Upper lobe of left lung (tissue), 6 donors: ENCODE results near the gene CSGALNACT2. TPM values are rescaled to one million over a fixed set of nuclear protein-coding genes. Genes with fewer than 3 reads are reported as not detected.

Experiments
- ATAC-seq, 2 donors: fragments of 200-7000 bp; cut with Tn5 transposase; one replicate each; pipeline ENCODE4 v1.9.1; 2022; ENCODE audit warnings: mild to moderate bottlenecking in 2 of 2, moderate library complexity in 2 of 2; ENCODE audit not compliant: low FRiP score in 2 of 2
- DNase-seq, 2 donors: peaks; one replicate each; pipeline ENCODE4 v3.0.0-alpha.2; 2019 to 2020
- H3K27ac ChIP-seq, 4 donors: fragments of 200-600 bp; sonication (generic); one replicate each; pipeline ENCODE4 v1.5.1; 2016 to 2019
- H3K27me3 ChIP-seq, 4 donors: fragments of 200-600 bp; sonication (generic); one replicate each; pipeline ENCODE4 v1.5.1; 2017 to 2019
- H3K36me3 ChIP-seq, 4 donors: fragments of 200-600 bp; sonication (generic); one replicate each; pipeline ENCODE4 v1.5.1; 2016 to 2019
- H3K4me1 ChIP-seq, 4 donors: fragments of 200-600 bp; sonication (generic); one replicate each; pipeline ENCODE4 v1.5.1; 2018 to 2019
- H3K4me3 ChIP-seq, 4 donors: fragments of 200-600 bp; sonication (generic); one replicate each; pipeline ENCODE4 v1.5.1; 2017 to 2019; ENCODE audit warnings: mild to moderate bottlenecking in 2 of 4, moderate library complexity in 1 of 4
- H3K9me3 ChIP-seq, 4 donors: fragments of 200-600 bp; sonication (generic); one replicate each; pipeline ENCODE4 v1.5.1; 2018 to 2019
- EP300 ChIP-seq, 4 donors: sonication (generic); formaldehyde crosslinking; IDR thresholded peaks; one replicate each; pipeline ENCODE4 v1.5.1; 2017; ENCODE audit warnings: antibody characterized with exemption in 4 of 4, control low read depth in 2 of 4
- POLR2A ChIP-seq, 4 donors: fragments of 450-650 bp; IDR thresholded peaks; one replicate each; pipeline ENCODE4 v1.5.1; 2016 to 2017; ENCODE audit warnings: antibody characterized with exemption in 4 of 4, mild to moderate bottlenecking in 2 of 4
- POLR2AphosphoS5 ChIP-seq, 2 donors: sonication (generic); formaldehyde crosslinking; IDR thresholded peaks; one replicate each; pipeline ENCODE4 v1.5.1; 2017; ENCODE audit warnings: antibody characterized with exemption in 2 of 2
- WGBS, 2 donors: methylation state at CpG; one replicate each; pipeline ENCODE4 v1.1.5; 2017 to 2018; 5-methylcytosine and 5-hydroxymethylcytosine counted together
- total RNA-seq, 6 donors: library from RNA; depleted of rRNA in 4 of 6; stranded (reverse); fragments of >200 nt in 4 of 6; gene quantifications; one replicate each; pipeline versions ENCODE4 v1.1.0 to v1.2.1, GENCODE V29; 2016 to 2021
- TF ChIP-seq, protein P1 (sequence below), 6 experiments: fragments of 450-650 bp in 4 of 6; fragments of 200-600 bp in 2 of 6; sonication (generic) in 2 of 6; IDR thresholded peaks; one replicate each; pipeline ENCODE4 v1.5.1; 2016 to 2019; ENCODE audit warnings: antibody characterized with exemption in 6 of 6
- donor health status: DM: no; HTN: no; CAD: no; lungs with moderate emphysema.
- donor health status: DM: no; HTN: yes; CAD: no; lungs with severe emphysema.

CSGALNACT2 gene
- total RNA-seq, 6 donors from 2014 or later = 30.5 to 47.1 (median 35.1) TPM

DNA sequence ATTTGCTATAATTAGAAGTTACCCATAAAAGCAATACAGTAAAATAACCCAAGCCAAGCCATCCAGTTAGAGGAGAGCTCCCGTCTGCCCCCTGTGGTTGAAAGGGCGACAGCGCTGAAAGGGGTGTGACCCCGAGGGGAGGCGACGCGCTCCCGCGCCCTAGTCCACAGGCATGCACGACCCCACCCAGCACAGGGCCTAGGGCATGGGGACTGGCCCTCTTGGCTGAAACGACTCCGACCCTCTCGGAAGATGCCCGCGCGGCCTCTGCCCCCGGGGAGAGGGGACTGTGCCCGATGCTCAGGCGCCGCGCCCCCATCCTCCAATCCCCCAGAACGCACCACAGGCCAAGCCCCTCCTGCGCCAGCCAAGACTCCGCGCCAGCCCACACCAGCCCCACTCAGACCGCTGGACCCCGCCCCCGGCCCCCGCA is 64.0 kb downstream of the CSGALNACT2 start:
- TF ChIP-seq, protein P1, sequence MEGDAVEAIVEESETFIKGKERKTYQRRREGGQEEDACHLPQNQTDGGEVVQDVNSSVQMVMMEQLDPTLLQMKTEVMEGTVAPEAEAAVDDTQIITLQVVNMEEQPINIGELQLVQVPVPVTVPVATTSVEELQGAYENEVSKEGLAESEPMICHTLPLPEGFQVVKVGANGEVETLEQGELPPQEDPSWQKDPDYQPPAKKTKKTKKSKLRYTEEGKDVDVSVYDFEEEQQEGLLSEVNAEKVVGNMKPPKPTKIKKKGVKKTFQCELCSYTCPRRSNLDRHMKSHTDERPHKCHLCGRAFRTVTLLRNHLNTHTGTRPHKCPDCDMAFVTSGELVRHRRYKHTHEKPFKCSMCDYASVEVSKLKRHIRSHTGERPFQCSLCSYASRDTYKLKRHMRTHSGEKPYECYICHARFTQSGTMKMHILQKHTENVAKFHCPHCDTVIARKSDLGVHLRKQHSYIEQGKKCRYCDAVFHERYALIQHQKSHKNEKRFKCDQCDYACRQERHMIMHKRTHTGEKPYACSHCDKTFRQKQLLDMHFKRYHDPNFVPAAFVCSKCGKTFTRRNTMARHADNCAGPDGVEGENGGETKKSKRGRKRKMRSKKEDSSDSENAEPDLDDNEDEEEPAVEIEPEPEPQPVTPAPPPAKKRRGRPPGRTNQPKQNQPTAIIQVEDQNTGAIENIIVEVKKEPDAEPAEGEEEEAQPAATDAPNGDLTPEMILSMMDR (IDR thresholded peaks at IDR 0.05) = peak; percentile 53 to 67 (median 64)
- no peak for TF ChIP-seq POLR2A (IDR thresholded peaks at IDR 0.05)
- no peak for TF ChIP-seq POLR2AphosphoS5 (IDR thresholded peaks at IDR 0.05)
- Histone ChIP-seq H3K27me3 (no peaks in the 10 kb centered on the region), H3K36me3 (no peaks in the 10 kb centered on the region), H3K9me3 (no peaks in the 10 kb centered on the region), H3K4me1 (peaks cover 12 to 17% (median 15%) of the 10 kb centered on the region in 4 donors), H3K27ac (peak overlapping the region in 2 of 4 donors; percentile 23 to 71), H3K4me3 (peak overlapping the region in 3 of 4 donors; percentile 38 to 58 (median 51))
- 3 to 5% methylated on average over 3 to 18 of the region's 29 CpGs for WGBS, 2 donors
- DNase-seq = peak; percentile 32 to 86
- peak; percentile 56 to 64 for ATAC-seq

DNA sequence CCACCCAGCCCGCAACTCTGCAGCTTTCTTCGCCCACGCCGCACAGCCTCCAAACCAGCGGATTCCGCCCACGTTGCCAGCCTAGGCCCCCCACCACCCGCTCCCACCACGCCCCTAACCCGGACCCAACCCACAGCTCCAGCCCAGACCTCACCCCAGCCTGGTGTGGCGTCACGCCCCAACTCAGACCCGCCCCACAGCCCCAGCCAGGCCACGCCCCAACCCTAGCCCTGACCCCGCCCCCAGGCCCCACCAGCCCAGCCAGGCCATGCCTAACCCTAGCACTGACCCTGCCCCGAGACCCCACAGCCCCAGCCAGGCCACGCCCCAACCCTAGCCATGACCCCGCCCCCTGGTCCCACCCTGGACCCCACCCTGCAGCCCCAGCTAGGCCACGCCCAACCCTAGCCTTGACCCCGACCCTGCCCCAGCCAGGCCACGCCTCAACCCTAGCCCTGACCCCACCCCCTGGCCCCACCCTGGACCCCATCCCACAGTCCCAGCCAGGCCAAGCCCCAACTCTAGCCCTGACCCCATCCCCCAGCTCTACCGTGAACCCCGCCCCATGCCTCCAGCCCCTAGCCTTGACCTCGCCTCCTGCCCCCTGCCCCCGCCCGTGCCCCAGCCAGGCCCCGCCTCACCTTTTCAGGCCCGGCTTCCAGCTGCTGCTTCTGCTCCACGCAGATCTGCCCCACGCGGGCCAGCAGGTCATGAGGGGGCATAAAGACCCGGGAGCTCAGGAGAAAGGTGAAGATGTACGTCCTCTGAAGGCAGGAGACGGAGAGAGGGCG is 64.6 kb downstream of the CSGALNACT2 start:
- peak; percentile 70 to 89 for DNase-seq
- ATAC-seq = peak in 1 of 2 donors; percentile 70
- Histone ChIP-seq H3K9me3 (no peaks in the 10 kb centered on the region), H3K27ac (peak overlapping the region in 2 of 4 donors; percentile 23 to 71), H3K4me3 (peak overlapping the region in 3 of 4 donors; percentile 38 to 58 (median 51)), H3K4me1 (peaks cover 12 to 17% (median 15%) of the 10 kb centered on the region in 4 donors), H3K36me3 (no peaks in the 10 kb centered on the region), H3K27me3 (no peaks in the 10 kb centered on the region)
- TF ChIP-seq EP300 (IDR thresholded peaks at IDR 0.05) (no peak), POLR2AphosphoS5 (IDR thresholded peaks at IDR 0.05) (no peak), POLR2A (IDR thresholded peaks at IDR 0.05) (no peak)
- TF ChIP-seq, protein P1 (IDR thresholded peaks at IDR 0.05) = no peak
- 23 to 38% methylated on average over 12 to 28 of the region's 35 CpGs for WGBS, 2 donors

DNA sequence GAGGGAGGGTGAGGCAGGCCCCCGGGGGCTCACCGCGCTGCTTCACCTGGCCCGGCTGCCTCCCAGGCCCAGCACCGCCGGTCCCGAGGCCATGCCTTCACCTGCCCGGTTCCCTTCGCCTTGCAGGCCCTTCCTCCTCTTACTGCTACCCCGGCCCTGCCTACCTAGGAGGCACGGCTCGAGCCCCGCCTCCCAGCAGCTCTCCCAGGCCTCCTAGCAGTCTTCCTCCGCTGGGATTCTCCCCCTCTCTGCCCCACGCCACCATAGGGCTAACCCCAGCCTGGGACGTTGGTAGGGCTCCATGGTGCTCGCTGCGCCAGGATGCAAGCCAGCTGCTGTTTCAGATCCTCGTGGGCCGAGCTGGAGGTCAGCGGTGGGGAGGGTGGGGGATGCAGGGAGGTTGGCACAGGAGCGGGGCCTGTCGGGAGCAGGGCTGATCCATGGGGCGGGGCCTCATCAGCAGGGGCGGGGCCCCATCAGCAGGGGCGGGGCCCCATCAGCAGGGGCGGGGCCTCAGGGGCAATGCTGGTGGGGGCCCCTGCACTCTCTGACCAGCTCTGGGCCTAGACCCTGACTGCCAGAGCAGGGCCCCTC is 65.3 kb downstream of the CSGALNACT2 start:
- 61% methylated on average over 14 to 23 of the region's 27 CpGs for WGBS, 2 donors
- H3K27me3 ChIP-seq = no peaks in the 10 kb centered on the region
- peak overlapping the region in 3 of 4 donors; percentile 38 to 58 (median 51) for H3K4me3 ChIP-seq
- ATAC-seq (peak; percentile 38 to 42), DNase-seq (peak; percentile 43 to 89)
- peaks cover 12 to 17% (median 15%) of the 10 kb centered on the region in 4 donors for H3K4me1 ChIP-seq
- peak overlapping the region in 1 of 4 donors; percentile 71 for H3K27ac ChIP-seq
- H3K36me3 ChIP-seq = no peaks in the 10 kb centered on the region
- H3K9me3 ChIP-seq = no peaks in the 10 kb centered on the region
- TF ChIP-seq POLR2AphosphoS5 (IDR thresholded peaks at IDR 0.05) (no peak), POLR2A (IDR thresholded peaks at IDR 0.05) (no peak), EP300 (IDR thresholded peaks at IDR 0.05) (no peak)
- TF ChIP-seq, protein P1 (IDR thresholded peaks at IDR 0.05) = no peak

DNA sequence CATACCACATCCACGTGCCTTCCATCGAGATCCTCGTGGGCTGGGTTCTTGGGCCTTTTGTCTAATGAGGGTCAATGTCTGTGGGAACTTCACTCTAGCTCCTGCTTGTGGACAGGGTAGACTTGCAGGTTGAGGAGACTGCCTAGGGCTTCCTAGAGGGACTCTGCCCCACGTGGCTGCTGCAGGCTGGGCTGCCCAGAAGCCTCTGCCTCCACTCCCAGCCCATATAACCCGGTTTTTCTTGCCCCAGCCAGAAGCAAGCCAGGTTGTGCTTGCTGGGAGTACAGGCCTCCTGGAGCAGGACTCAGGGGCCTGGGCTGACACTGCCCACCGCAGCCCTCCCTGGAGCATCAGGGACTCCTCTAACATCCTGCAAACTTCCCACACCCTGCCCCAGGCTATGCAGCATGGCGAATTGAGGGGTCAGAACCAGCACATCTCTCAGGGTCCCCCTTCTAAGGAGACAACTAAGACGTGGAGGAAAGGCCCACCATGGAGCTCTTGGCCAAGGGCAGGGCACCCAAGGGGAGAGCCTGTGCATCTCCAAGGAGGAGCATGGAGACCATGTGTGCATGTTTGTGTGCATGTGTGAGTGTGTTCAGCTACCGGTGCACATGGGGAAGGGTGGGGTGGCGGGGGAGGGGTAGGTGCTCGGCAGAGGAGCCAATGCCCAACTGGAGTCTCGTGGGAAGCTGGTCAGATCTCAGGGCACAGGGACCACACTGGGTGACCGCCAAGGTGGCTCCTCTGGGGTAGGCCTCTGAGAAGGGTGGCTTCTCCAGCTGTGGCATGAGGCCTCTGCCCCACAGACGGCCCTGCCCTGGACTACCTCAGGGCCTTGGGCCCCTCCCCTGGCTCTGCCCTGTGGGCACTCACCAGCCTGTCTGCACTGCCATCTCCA is 66.0 kb downstream of the CSGALNACT2 start:
- TF ChIP-seq, protein P1 (IDR thresholded peaks at IDR 0.05) = no peak
- TF ChIP-seq POLR2AphosphoS5 (IDR thresholded peaks at IDR 0.05) = no peak
- Histone ChIP-seq H3K27ac (no peak overlapping the region), H3K9me3 (no peaks in the 10 kb centered on the region), H3K4me3 (no peak overlapping the region), H3K36me3 (no peaks in the 10 kb centered on the region), H3K4me1 (peaks cover 12 to 17% (median 15%) of the 10 kb centered on the region in 4 donors), H3K27me3 (no peaks in the 10 kb centered on the region)
- 82 to 85% methylated on average over 9 to 13 of the region's 14 CpGs for WGBS, 2 donors
- peak in 1 of 2 donors; percentile 16 for DNase-seq
- no peak for ATAC-seq
